ENCODE measurements around the gene ZGRF1.
A peak's percentile ranks its signal among the peaks of the same experiment; 100 is the strongest.
"Not testable (repeated sequence)": the region's sequence is repeated elsewhere in the genome, so short reads cannot be mapped to it uniquely, and the experiment has no call there.

The ZGRF1 gene

GRCh38 chr4:112536123-112536522, 100.6 kb downstream of the ZGRF1 start:
- DNase-seq (ENCODE audit: low read depth in 2 of 2), result no peak
- H3K4me3 ChIP-seq (replicated peaks in 1 of 2; ENCODE audit: low read depth in 2 of 2, low read length in 2 of 2), result no peak overlapping the region
- TF ChIP-seq CTCF (IDR thresholded peaks at IDR 0.05; ENCODE audit: low read depth, low read length), result no peak

GRCh38 chr4:112532267-112532666, 104.4 kb downstream of the ZGRF1 start:
- no peak for TF ChIP-seq CTCF (IDR thresholded peaks at IDR 0.05; ENCODE audit: low read depth, low read length)
- no peak overlapping the region for H3K4me3 ChIP-seq (replicated peaks in 1 of 2; ENCODE audit: low read depth in 2 of 2, low read length in 2 of 2)
- DNase-seq (ENCODE audit: low read depth in 2 of 2), result peak in 1 of 2 donors; percentile 48

- DNase-seq (ENCODE audit: low read depth in 2 of 2), result peak in 1 of 2 donors; percentile 19
- H3K4me3 ChIP-seq (replicated peaks in 1 of 2; ENCODE audit: low read depth in 2 of 2, low read length in 2 of 2), result no peak overlapping the region
- TF ChIP-seq CTCF (IDR thresholded peaks at IDR 0.05; ENCODE audit: low read depth, low read length), result no peak
Measured at GRCh38 chr4:112531146-112531545, 105.6 kb downstream of the ZGRF1 start.

GRCh38 chr4:112526061-112526460, 110.6 kb downstream of the ZGRF1 start:
- TF ChIP-seq CTCF (IDR thresholded peaks at IDR 0.05; ENCODE audit: low read depth, low read length), result no peak
- no peak for DNase-seq (ENCODE audit: low read depth in 2 of 2)
- H3K4me3 ChIP-seq (replicated peaks in 1 of 2; ENCODE audit: low read depth in 2 of 2, low read length in 2 of 2), result no peak overlapping the region

GRCh38 chr4:112523764-112524505, 112.8 kb downstream of the ZGRF1 start:
- peak overlapping the region; percentile 28 to 39 for H3K4me3 ChIP-seq (replicated peaks in 1 of 2; ENCODE audit: low read depth in 2 of 2, low read length in 2 of 2)
- DNase-seq (ENCODE audit: low read depth in 2 of 2), result peak; percentile 26 to 27
- TF ChIP-seq CTCF (IDR thresholded peaks at IDR 0.05; ENCODE audit: low read depth, low read length), result peak; percentile 46

GRCh38 chr4:112523008-112523721, 113.5 kb downstream of the ZGRF1 start:
- peak; percentile 26 to 36 for DNase-seq (ENCODE audit: low read depth in 2 of 2)
- H3K4me3 ChIP-seq (replicated peaks in 1 of 2; ENCODE audit: low read depth in 2 of 2, low read length in 2 of 2), result peak overlapping the region in 1 of 2 donors; percentile 24
- no peak for TF ChIP-seq CTCF (IDR thresholded peaks at IDR 0.05; ENCODE audit: low read depth, low read length)

- H3K4me3 ChIP-seq (replicated peaks in 1 of 2; ENCODE audit: low read depth in 2 of 2, low read length in 2 of 2); DNase-seq (ENCODE audit: low read depth in 2 of 2): not testable (repeated sequence)
Measured at GRCh38 chr4:112522431-112522830, 114.3 kb downstream of the ZGRF1 start.

Data from cardiac fibroblast (primary cell).